HepG2 (cell line): Measurements from ENCODE around the gene TMEM183A. TPM values are rescaled to one million over a fixed set of nuclear protein-coding genes. Genes with fewer than 3 reads are reported as not detected.

Source experiments
- ATAC-seq: fragments of 200-7000 bp; cut with Tn5 transposase; 3 replicates; pipeline ENCODE4 v1.9.1; 2020; ENCODE audit warnings: mild to moderate bottlenecking, moderate library complexity
- BruUV-seq: library from RNA; stranded (reverse); fragments of 400-500 nt; replicated peaks from 2 replicates; lab custom pipeline; 2021; lab: Mats Ljungman, UMichigan
- CTCF ChIA-PET: fragments of 300-600 bp; formaldehyde crosslinking; extraction: SDS; loops from one replicate; lab custom pipeline; 2021; ENCODE audit warnings: low total read pairs, inconsistent platforms, low intra/inter-chr PET ratio; lab: Yijun Ruan, JAX
- POLR2A ChIA-PET: fragments of 350-600 bp; sonication (Branson Sonifier 250); formaldehyde crosslinking; loops from one replicate; lab custom pipeline; 2020; ENCODE audit warnings: antibody characterized with exemption, inconsistent platforms; lab: Yijun Ruan, JAX
- DNase-seq: peaks from one replicate; pipeline ENCODE4 v3.0.0-alpha.2; 2015; ENCODE audit warnings: low spot score
- FAIRE-seq: peaks from 3 replicates; lab custom pipeline; 2011; peaks lifted over from hg19 to GRCh38; lab: Jason Lieb, UNC
- H2AFZ ChIP-seq: one replicate; pipeline ENCODE4 v1.6.1; 2011; ENCODE audit warnings: low read length, inconsistent platforms
- H3K27ac ChIP-seq: fragments of 300-600 bp; 3 replicates; pipeline ENCODE4 v1.8.0; 2011; ENCODE audit warnings: mixed run types, mild to moderate bottlenecking, mixed read lengths, low read length, inconsistent platforms; ENCODE audit not compliant: insufficient read depth; ENCODE audit errors: extremely low read length
- H3K27me3 ChIP-seq, 2 experiments: fragments of 200-600 bp in 1 of 2; 2 replicates in 1 of 2; 3 replicates in 1 of 2; pipeline versions ENCODE4 v1.6.0 to v1.8.0; 2011; ENCODE audit warnings: low read length in 2 of 2, mild to moderate bottlenecking in 2 of 2, moderate library complexity in 2 of 2, inconsistent platforms in 1 of 2; ENCODE audit not compliant: insufficient read depth in 2 of 2, control insufficient read depth in 1 of 2
- H3K36me3 ChIP-seq, 2 experiments: fragments of 200-600 bp in 1 of 2; replicated peaks in 1 of 2; 2 replicates in 1 of 2; 3 replicates in 1 of 2; pipeline versions ENCODE4 v1.5.1 to v1.8.0; 2011; ENCODE audit warnings: low read length in 2 of 2, inconsistent platforms in 1 of 2; ENCODE audit not compliant: insufficient read depth in 2 of 2, control insufficient read depth in 1 of 2
- H3K4me1 ChIP-seq: 2 replicates; pipeline ENCODE4 v1.5.1; 2012; ENCODE audit warnings: low read length, inconsistent platforms; ENCODE audit not compliant: insufficient read depth
- H3K4me2 ChIP-seq: 2 replicates; pipeline ENCODE4 v1.6.0; 2011; ENCODE audit warnings: low read depth, low read length, inconsistent platforms
- H3K4me3 ChIP-seq, 3 experiments: fragments of 200-600 bp in 1 of 3; sonication (generic), shearing (Covaris generic) in 1 of 3; replicated peaks in 1 of 3; 2 replicates each; pipeline ENCODE4 v1.5.1; 2011 to 2016; ENCODE audit warnings: low read length in 3 of 3, inconsistent platforms in 2 of 3, low read depth in 2 of 3, mild to moderate bottlenecking in 2 of 3, control low read depth in 1 of 3, mixed read lengths in 1 of 3; ENCODE audit not compliant: insufficient read depth in 1 of 3
- H3K79me2 ChIP-seq: one replicate; pipeline ENCODE4 v1.6.1; 2011; ENCODE audit warnings: low read length, inconsistent platforms; ENCODE audit not compliant: insufficient read depth
- H3K9ac ChIP-seq: 2 replicates; pipeline ENCODE4 v1.6.0; 2011; ENCODE audit warnings: mild to moderate bottlenecking, low read depth, low read length, inconsistent platforms; ENCODE audit not compliant: insufficient read depth
- H3K9me3 ChIP-seq: 2 replicates; pipeline ENCODE4 v1.5.1; 2012; ENCODE audit warnings: mild to moderate bottlenecking, low read length
- H4K20me1 ChIP-seq: 2 replicates; pipeline ENCODE4 v1.6.0; 2011; ENCODE audit warnings: inconsistent platforms, mild to moderate bottlenecking, low read length, moderate library complexity; ENCODE audit not compliant: insufficient read depth
- CSRNP2 ChIP-seq: sonication (generic); formaldehyde crosslinking; conservative IDR thresholded peaks from 2 replicates; pipeline ENCODE4 v1.8.0; 2022; ENCODE audit warnings: low read depth, missing genetic modification reagents
- EZH2 ChIP-seq: conservative IDR thresholded peaks from 2 replicates; pipeline ENCODE4 v1.6.1; 2012; ENCODE audit warnings: mild to moderate bottlenecking, low read depth, low read length, moderate library complexity
- GATAD2A ChIP-seq: IDR thresholded peaks from 2 replicates; pipeline ENCODE4 v1.6.1; 2016
- JUN ChIP-seq: sonication (generic); formaldehyde crosslinking; IDR thresholded peaks from 2 replicates; pipeline ENCODE4 v1.4.0; 2020; ENCODE audit warnings: mild to moderate bottlenecking, missing genetic modification reagents
- MXD3 ChIP-seq: IDR thresholded peaks from 2 replicates; pipeline ENCODE4 v1.6.1; 2016; ENCODE audit warnings: mild to moderate bottlenecking, missing biosample characterization, missing genetic modification reagents
- NKX3-1 ChIP-seq: sonication (generic); formaldehyde crosslinking; IDR thresholded peaks from 2 replicates; pipeline ENCODE4 v1.5.0; 2020; ENCODE audit warnings: missing genetic modification reagents
- PRDM4 ChIP-seq: sonication (generic); formaldehyde crosslinking; IDR thresholded peaks from 2 replicates; pipeline ENCODE4 v1.9.0; 2021; ENCODE audit warnings: missing genetic modification reagents, borderline replicate concordance
- REPIN1 ChIP-seq: sonication (generic); formaldehyde crosslinking; IDR thresholded peaks from 2 replicates; pipeline ENCODE4 v1.8.0; 2022; ENCODE audit warnings: missing genetic modification reagents, low read depth, mild to moderate bottlenecking, borderline replicate concordance
- SRF ChIP-seq: IDR thresholded peaks from 2 replicates; pipeline ENCODE4 v1.6.1; 2011; ENCODE audit warnings: mild to moderate bottlenecking, low read depth, low read length, moderate library complexity
- ZFP36 ChIP-seq: fragments of 150-350 bp; IDR thresholded peaks from 2 replicates; pipeline ENCODE4 v1.6.1; 2018; ENCODE audit warnings: borderline replicate concordance, low read length, low read depth; ENCODE audit not compliant: partially characterized antibody
- WGBS: methylation state at CpG from one replicate; pipeline ENCODE4 v1.1.6; 2017; ENCODE audit warnings: low lambda C conversion rate; 5-methylcytosine and 5-hydroxymethylcytosine counted together
- in situ Hi-C: cut with HindIII; loops from 2 replicates; pipeline ENCODE4 v1.10.0; 2017; ENCODE audit warnings: low pct_unique_long_range_greater_than_20kb; ENCODE audit not compliant: extremely low pct_ligation_motif_present
- intact Hi-C: fragments of 100-400 bp; cut with micrococcal nuclease; formaldehyde crosslinking; loops from one replicate; pipeline ENCODE4 v1.10.0; 2022; ENCODE audit not compliant: unreplicated experiment
- polyA plus RNA-seq, 8 experiments: library from polyadenylated mRNA; depleted of rRNA in 3 of 8; stranded (reverse) in 7 of 8; unstranded in 1 of 8; fragments of >200 nt; fragmentation: Illumina TruSeq in 4 of 8; extraction: Trizol in 4 of 8; gene quantifications; 2 replicates each; pipeline versions ENCODE4 v1.2.1 to v1.2.3, GENCODE V29; 2011 to 2016; ENCODE audit warnings: low read depth in 4 of 8, missing spikeins in 1 of 8, mixed read lengths in 1 of 8; ENCODE audit not compliant: insufficient read depth in 1 of 8
- total RNA-seq, 5 experiments: library from RNA; depleted of rRNA; stranded (reverse); fragments of >200 nt; fragmentation: Illumina TruSeq; extraction: Trizol; gene quantifications; 2 replicates each; pipeline ENCODE4 v1.2.3, GENCODE V29; 2016; ENCODE audit warnings: low read depth in 1 of 5

The TMEM183A gene
- total and polyA plus RNA-seq, 2 of the 13 experiments (the other 11 are each of a cell fraction or from before 2014, with no cell fraction given): 59.7 to 82.0 TPM

- no peaks in the 10 kb centered on the region for H4K20me1 ChIP-seq
- no peak overlapping the region for H3K9ac ChIP-seq
- TF ChIP-seq ZFP36 (no peak), REPIN1 (CRISPR knock-in tag) (no peak), CSRNP2 (CRISPR knock-in tag) (no peak), EZH2 (no peak), SRF (no peak), MXD3 (CRISPR knock-in tag) (no peak), NKX3-1 (CRISPR knock-in tag) (no peak), PRDM4 (no peak), JUN (CRISPR knock-in tag) (no peak), GATAD2A (CRISPR knock-in tag) (no peak)
- no peaks in the 10 kb centered on the region for H3K4me1 ChIP-seq
- no peak for ATAC-seq
- CTCF ChIA-PET: no interaction called here
- no peak for FAIRE-seq
- peaks cover 0 to 12% of the 10 kb centered on the region in 2 experiments; a peak in 3 of 5 replicates for H3K27me3 ChIP-seq
- DNase-seq: no peak
- H3K27ac ChIP-seq: no peak overlapping the region
- H3K4me2 ChIP-seq: no peak overlapping the region
- H2AFZ ChIP-seq: no peak overlapping the region
- POLR2A ChIA-PET: no interaction called here
- intact Hi-C loops: no loop called here
- no TSS peak for BruUV-seq
- no peaks in the 10 kb centered on the region for H3K9me3 ChIP-seq
- WGBS: 60% methylated on average over 2 of the region's 2 CpGs
- no peaks in the 10 kb centered on the region for H3K36me3 ChIP-seq
- H3K4me3 ChIP-seq: no peak overlapping the region
- in situ Hi-C loops: no loop called here
- H3K79me2 ChIP-seq: no peaks in the 10 kb centered on the region
Measured at GRCh38 chr1:202981939-202982338, 25.2 kb upstream of the TMEM183A start.
